ENCODE results near the gene GPR82.
"Not testable (repeated sequence)": the region's sequence is repeated elsewhere in the genome, so short reads cannot be mapped to it uniquely, and the experiment has no call there.

The GPR82 gene

GRCh38 chrX:41723826-41724225 lies at the start of gene GPR82:
Gene GPR82, plus strand, starts transcription at chrX:41724181. Its CDS starts 2,846 bp downstream, at chrX:41727027.
- no peak for DNase-seq

GRCh38 chrX:41676361-41676760 lies 47.6 kb upstream of the GPR82 start:
- not testable (repeated sequence) for DNase-seq

- DNase-seq, result no peak
Observed at GRCh38 chrX:41677183-41678060, 46.6 kb upstream of the GPR82 start.

- no peak for DNase-seq
Observed at GRCh38 chrX:41684138-41684537, 39.8 kb upstream of the GPR82 start.

GRCh38 chrX:41684940-41685339 lies 39.0 kb upstream of the GPR82 start:
- DNase-seq, result no peak

GRCh38 chrX:41686788-41687187 lies 37.2 kb upstream of the GPR82 start:
- no peak for DNase-seq

GRCh38 chrX:41688156-41688555 lies 35.8 kb upstream of the GPR82 start:
- DNase-seq, result no peak

GRCh38 chrX:41688835-41689234 lies 35.1 kb upstream of the GPR82 start, which contains the start of gene GPR34:
Gene GPR34, plus strand, starts transcription at chrX:41688973. Its CDS starts 6,661 bp downstream, at chrX:41695634.
- DNase-seq, result no peak

- no peak for DNase-seq
Observed at GRCh38 chrX:41689711-41690110, 34.3 kb upstream of the GPR82 start.

- no peak for DNase-seq
Observed at GRCh38 chrX:41692162-41692749, 31.7 kb upstream of the GPR82 start.

GRCh38 chrX:41693024-41693423 lies 31.0 kb upstream of the GPR82 start:
- DNase-seq, result no peak

- no peak for DNase-seq
Observed at GRCh38 chrX:41695426-41695825, 28.6 kb upstream of the GPR82 start.

GRCh38 chrX:41703574-41704029 lies 20.4 kb upstream of the GPR82 start:
- DNase-seq, result no peak

- no peak for DNase-seq
Observed at GRCh38 chrX:41705042-41705441, 18.9 kb upstream of the GPR82 start.

GRCh38 chrX:41705680-41706374 lies 18.2 kb upstream of the GPR82 start:
- DNase-seq, result no peak

- DNase-seq, result no peak
Observed at GRCh38 chrX:41707218-41707617, 16.8 kb upstream of the GPR82 start.

GRCh38 chrX:41708486-41708885 lies 15.5 kb upstream of the GPR82 start:
- DNase-seq, result no peak

GRCh38 chrX:41711021-41711667 lies 12.8 kb upstream of the GPR82 start:
- DNase-seq, result no peak

- DNase-seq, result no peak
Observed at GRCh38 chrX:41716222-41716621, 7.8 kb upstream of the GPR82 start.

- no peak for DNase-seq
Observed at GRCh38 chrX:41716767-41717473, 7.1 kb upstream of the GPR82 start.

GRCh38 chrX:41718481-41719235 lies 5.3 kb upstream of the GPR82 start:
- no peak for DNase-seq

GRCh38 chrX:41719610-41720009 lies 4.4 kb upstream of the GPR82 start:
- not testable (repeated sequence) for DNase-seq

All from activated effector memory CD4-positive, alpha-beta T cell treated with Interleukin-2 at 50 U/mL for 16 hours (primary cell).